Gastroesophageal sphincter (tissue), 3 donors: ENCODE data around the gene C5AR1.
"Not testable (repeated sequence)": the region's sequence is repeated elsewhere in the genome, so short reads cannot be mapped to it uniquely, and the experiment has no call there.

Source experiments
- CTCF ChIP-seq, 4 experiments: fragments of 200-600 bp in 2 of 4; fragments of 450-650 bp in 2 of 4; sonication (generic) in 1 of 4; IDR thresholded peaks; one replicate each; pipeline ENCODE4 v1.5.1; 2017 to 2019; ENCODE audit warnings: antibody characterized with exemption in 4 of 4, mild to moderate bottlenecking in 2 of 4, moderate library complexity in 2 of 4
- EP300 ChIP-seq: sonication (generic); formaldehyde crosslinking; IDR thresholded peaks from one replicate; pipeline ENCODE4 v1.6.1; 2017; ENCODE audit warnings: antibody characterized with exemption, mild to moderate bottlenecking
- POLR2AphosphoS5 ChIP-seq: sonication (generic); formaldehyde crosslinking; IDR thresholded peaks from one replicate; pipeline ENCODE4 v1.6.1; 2017; ENCODE audit warnings: antibody characterized with exemption

GRCh38 chr19:47300867-47301266 lies 8.8 kb upstream of the C5AR1 start:
- not testable (repeated sequence) for TF ChIP-seq POLR2AphosphoS5; CTCF (IDR thresholded peaks at IDR 0.05); EP300
